Kidney (tissue), 14 donors: Measurements from ENCODE around the gene PPP1R27. TPM values are rescaled to one million over a fixed set of nuclear protein-coding genes. Genes with fewer than 3 reads are reported as not detected.
A peak's percentile ranks its signal among the peaks of the same experiment; 100 is the strongest.

Experiments
- DNase-seq, 5 donors: peaks; one replicate each; pipeline ENCODE4 v3.0.0-alpha.2; 2013 to 2020
- FAIRE-seq: peaks from 2 replicates; lab custom pipeline; 2012; peaks lifted over from hg19 to GRCh38; lab: Jason Lieb, UNC
- H3K27ac ChIP-seq, 2 donors: one replicate each; pipeline ENCODE4 v1.7.0; 2013; ENCODE audit warnings: low read depth in 2 of 2, low read length in 2 of 2, inconsistent platforms in 1 of 2
- H3K27me3 ChIP-seq: one replicate; pipeline ENCODE4 v1.7.1; 2013; ENCODE audit warnings: low read length, inconsistent platforms; ENCODE audit not compliant: control insufficient read depth, insufficient read depth
- H3K36me3 ChIP-seq, 3 donors: one replicate each; pipeline versions ENCODE4 v1.7.0 to v1.7.1; 2013; ENCODE audit warnings: low read length in 3 of 3, control low read depth in 1 of 3, inconsistent platforms in 1 of 3; ENCODE audit not compliant: insufficient read depth in 3 of 3, control insufficient read depth in 2 of 3
- H3K4me1 ChIP-seq, 3 donors: one replicate each; pipeline versions ENCODE4 v1.7.0 to v1.7.1; 2013; ENCODE audit warnings: low read length in 3 of 3, inconsistent platforms in 1 of 3, low read depth in 1 of 3; ENCODE audit not compliant: control insufficient read depth in 2 of 3, insufficient read depth in 2 of 3
- H3K4me3 ChIP-seq, 3 donors: one replicate each; pipeline versions ENCODE4 v1.7.0 to v1.8.1; 2013; ENCODE audit warnings: low read length in 3 of 3, control low read depth in 1 of 3, inconsistent platforms in 1 of 3
- H3K9ac ChIP-seq, 3 donors: one replicate each; pipeline versions ENCODE4 v1.7.0 to v1.7.1; 2013; ENCODE audit warnings: low read length in 3 of 3, control low read depth in 1 of 3, inconsistent platforms in 1 of 3
- H3K9me3 ChIP-seq, 3 donors: one replicate each; pipeline versions ENCODE4 v1.7.0 to v1.7.1; 2013; ENCODE audit warnings: low read length in 3 of 3, control low read depth in 1 of 3, inconsistent platforms in 1 of 3; ENCODE audit not compliant: control insufficient read depth in 2 of 3, insufficient read depth in 1 of 3
- intact Hi-C: fragments of 100-400 bp; cut with DNase I; formaldehyde crosslinking; loops from one replicate; pipeline ENCODE4 v1.11.1; 2022
- polyA plus RNA-seq: library from polyadenylated mRNA; stranded (reverse); fragments of 350-450 nt; fragmentation: Illumina TruSeq; extraction: RNeasy Lipid Tissue Mini Kit (QIAGEN cat#74804); gene quantifications from one replicate; pipeline ENCODE4 v1.2.3, GENCODE V29; 2014; ENCODE audit warnings: low read depth, low replicate concordance; ENCODE audit not compliant: insufficient read depth
- total RNA-seq: library from RNA; stranded (reverse); fragmentation: NEBNext Ultra II Directional; extraction: Animal tissue kit (Norgen Biotek cat#: 25700); gene quantifications from one replicate; pipeline ENCODE4 v1.2.1, GENCODE V29; 2021
- TF ChIP-seq, protein P1 (sequence below): IDR thresholded peaks from 3 replicates; pipeline ENCODE4 v1.5.1; 2012; ENCODE audit warnings: mild to moderate bottlenecking, moderate library complexity, borderline replicate concordance; ENCODE audit not compliant: insufficient read depth; ENCODE audit errors: extremely low read depth
- donor health status: control.
- donor health status: control.
- donor health status: control.
- donor health status: control.
- donor health status: control.
- donor health status: DM: yes; HTN: yes; CAD: no.
- donor health status: Normal renal cell carcinoma (clear cell type).

The PPP1R27 gene
- total and polyA plus RNA-seq, 2 donors from 2014 or later, result not detected

GRCh38 chr17:81838753-81839255, 4.0 kb upstream of the PPP1R27 start:
- H3K9me3 ChIP-seq, result no peaks in the 10 kb centered on the region
- H3K9ac ChIP-seq, result no peak overlapping the region
- FAIRE-seq (no peak), DNase-seq (peak in 3 of 5 donors; percentile 44 to 63 (median 47))
- H3K36me3 ChIP-seq, result peaks cover 0 to 9% (median 0%) of the 10 kb centered on the region in 3 donors
- peaks cover 0 to 3% (median 0%) of the 10 kb centered on the region in 3 donors for H3K4me1 ChIP-seq
- intact Hi-C loops, result no loop called here
- H3K27ac ChIP-seq, result no peak overlapping the region
- no peaks in the 10 kb centered on the region for H3K27me3 ChIP-seq
- no peak overlapping the region for H3K4me3 ChIP-seq
- TF ChIP-seq, protein P1, sequence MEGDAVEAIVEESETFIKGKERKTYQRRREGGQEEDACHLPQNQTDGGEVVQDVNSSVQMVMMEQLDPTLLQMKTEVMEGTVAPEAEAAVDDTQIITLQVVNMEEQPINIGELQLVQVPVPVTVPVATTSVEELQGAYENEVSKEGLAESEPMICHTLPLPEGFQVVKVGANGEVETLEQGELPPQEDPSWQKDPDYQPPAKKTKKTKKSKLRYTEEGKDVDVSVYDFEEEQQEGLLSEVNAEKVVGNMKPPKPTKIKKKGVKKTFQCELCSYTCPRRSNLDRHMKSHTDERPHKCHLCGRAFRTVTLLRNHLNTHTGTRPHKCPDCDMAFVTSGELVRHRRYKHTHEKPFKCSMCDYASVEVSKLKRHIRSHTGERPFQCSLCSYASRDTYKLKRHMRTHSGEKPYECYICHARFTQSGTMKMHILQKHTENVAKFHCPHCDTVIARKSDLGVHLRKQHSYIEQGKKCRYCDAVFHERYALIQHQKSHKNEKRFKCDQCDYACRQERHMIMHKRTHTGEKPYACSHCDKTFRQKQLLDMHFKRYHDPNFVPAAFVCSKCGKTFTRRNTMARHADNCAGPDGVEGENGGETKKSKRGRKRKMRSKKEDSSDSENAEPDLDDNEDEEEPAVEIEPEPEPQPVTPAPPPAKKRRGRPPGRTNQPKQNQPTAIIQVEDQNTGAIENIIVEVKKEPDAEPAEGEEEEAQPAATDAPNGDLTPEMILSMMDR, result no peak

- no peak for DNase-seq
- Histone ChIP-seq H3K9ac (no peak overlapping the region), H3K36me3 (no peaks in the 10 kb centered on the region), H3K4me3 (no peak overlapping the region), H3K4me1 (peaks cover 0 to 5% (median 0%) of the 10 kb centered on the region in 3 donors), H3K9me3 (no peaks in the 10 kb centered on the region), H3K27me3 (no peaks in the 10 kb centered on the region), H3K27ac (no peak overlapping the region)
- TF ChIP-seq, protein P1, result no peak
- intact Hi-C loops, result no loop called here
- FAIRE-seq, result no peak
These were observed 2.8 kb upstream of the PPP1R27 start for GRCh38 chr17:81837641-81838040.

GRCh38 chr17:81833921-81834830, 674 bp downstream of the PPP1R27 start:
- no peak for FAIRE-seq
- Histone ChIP-seq H3K4me1 (peaks cover 0 to 16% (median 4%) of the 10 kb centered on the region in 3 donors), H3K9ac (peak overlapping the region in 2 of 3 donors; percentile 39 to 85), H3K27ac (peak overlapping the region; percentile 84 to 95), H3K4me3 (peak overlapping the region; percentile 53 to 76 (median 65)), H3K27me3 (no peaks in the 10 kb centered on the region), H3K36me3 (no peaks in the 10 kb centered on the region), H3K9me3 (no peaks in the 10 kb centered on the region)
- peak in 1 of 5 donors; percentile 76 for DNase-seq
- TF ChIP-seq, protein P1, result no peak
- intact Hi-C loops, result no loop called here
